Measurements from ENCODE around the gene CDHR5.

The CDHR5 gene

GRCh38 chr11:620935-621814 is 3.6 kb downstream of the CDHR5 start:
- no peak for DNase-seq

- no peak for DNase-seq
Measured at GRCh38 chr11:620201-620600, 4.6 kb downstream of the CDHR5 start.

GRCh38 chr11:619628-620050 is 5.1 kb downstream of the CDHR5 start:
- DNase-seq, result no peak

- DNase-seq, result no peak
Measured at GRCh38 chr11:618856-619627, 5.7 kb downstream of the CDHR5 start.

GRCh38 chr11:617912-618682 is 6.7 kb downstream of the CDHR5 start:
- DNase-seq, result no peak

- DNase-seq, result no peak
Measured at GRCh38 chr11:617199-617911, 7.4 kb downstream of the CDHR5 start.

GRCh38 chr11:616320-617198 is 8.2 kb downstream of the CDHR5 start:
- no peak for DNase-seq

- peak; percentile 72 for DNase-seq
Measured at GRCh38 chr11:615504-616319, 9.0 kb downstream of the CDHR5 start, which contains the start of gene IRF7. Gene IRF7, minus strand, starts transcription at chr11:615950. Its CDS starts 586 bp downstream, at chr11:615364.

- no peak for DNase-seq
Measured at GRCh38 chr11:614623-615503, 9.9 kb downstream of the CDHR5 start.

- no peak for DNase-seq
Measured at GRCh38 chr11:614021-614622, 10.6 kb downstream of the CDHR5 start.

GRCh38 chr11:613369-613968 is 11.3 kb downstream of the CDHR5 start:
- DNase-seq, result no peak

- DNase-seq, result no peak
Measured at GRCh38 chr11:612961-613300, 11.8 kb downstream of the CDHR5 start.

GRCh38 chr11:612201-612960 is 12.4 kb downstream of the CDHR5 start:
- DNase-seq, result peak; percentile 6

- no peak for DNase-seq
Measured at GRCh38 chr11:611001-611996, 13.5 kb downstream of the CDHR5 start.

GRCh38 chr11:610146-610801 is 14.5 kb downstream of the CDHR5 start:
- no peak for DNase-seq

- no peak for DNase-seq
Measured at GRCh38 chr11:609341-609811, 15.4 kb downstream of the CDHR5 start.
